HEK293T (cell line): ENCODE measurements around the gene CRIM1.

Experiments
- BHLHE40 ChIP-seq: fragments of 450-650 bp; IDR thresholded peaks from 2 replicates; pipeline ENCODE4 v1.6.1; 2016; ENCODE audit warnings: mild to moderate bottlenecking, moderate library complexity, borderline replicate concordance
- FOXA1 ChIP-seq: fragments of 450-650 bp; IDR thresholded peaks from 2 replicates; pipeline ENCODE4 v1.6.1; 2016; ENCODE audit warnings: mild to moderate bottlenecking
- FOXK2 ChIP-seq: fragments of 450-650 bp; IDR thresholded peaks from 2 replicates; pipeline ENCODE4 v1.6.1; 2016; ENCODE audit warnings: mild to moderate bottlenecking
- FOXM1 ChIP-seq: fragments of 450-650 bp; IDR thresholded peaks from 2 replicates; pipeline ENCODE4 v1.6.1; 2017; ENCODE audit warnings: mild to moderate bottlenecking, borderline replicate concordance
- HDGF ChIP-seq: fragments of 450-650 bp; IDR thresholded peaks from 2 replicates; pipeline ENCODE4 v1.6.1; 2017; ENCODE audit warnings: antibody characterized with exemption, borderline replicate concordance
- L3MBTL2 ChIP-seq: fragments of 450-650 bp; conservative IDR thresholded peaks from 2 replicates; pipeline ENCODE4 v1.6.1; 2016; ENCODE audit warnings: mild to moderate bottlenecking
- NFRKB ChIP-seq: fragments of 450-650 bp; IDR thresholded peaks from 2 replicates; pipeline ENCODE4 v1.6.1; 2016; ENCODE audit warnings: mild to moderate bottlenecking, moderate library complexity
- PKNOX1 ChIP-seq: fragments of 450-650 bp; IDR thresholded peaks from 2 replicates; pipeline ENCODE4 v1.6.1; 2016
- SP1 ChIP-seq: fragments of 450-650 bp; IDR thresholded peaks from 2 replicates; pipeline ENCODE4 v1.6.1; 2017
- SUZ12 ChIP-seq: fragments of 450-650 bp; IDR thresholded peaks from 2 replicates; pipeline ENCODE4 v1.6.1; 2016; ENCODE audit warnings: mild to moderate bottlenecking
- TARDBP ChIP-seq: fragments of 450-650 bp; IDR thresholded peaks from 2 replicates; pipeline ENCODE4 v1.6.1; 2016
- ZNF384 ChIP-seq: fragments of 450-650 bp; IDR thresholded peaks from 2 replicates; pipeline ENCODE4 v1.6.1; 2016

GRCh38 chr2:36582538-36582937 lies 227.0 kb downstream of the CRIM1 start:
- TF ChIP-seq FOXA1 (no peak), PKNOX1 (no peak), ZNF384 (no peak), SUZ12 (no peak), HDGF (no peak), BHLHE40 (no peak), FOXK2 (no peak), SP1 (no peak), TARDBP (no peak), L3MBTL2 (no peak), FOXM1 (no peak), NFRKB (no peak)
